ENCODE results near the gene MPP3.

DNA sequence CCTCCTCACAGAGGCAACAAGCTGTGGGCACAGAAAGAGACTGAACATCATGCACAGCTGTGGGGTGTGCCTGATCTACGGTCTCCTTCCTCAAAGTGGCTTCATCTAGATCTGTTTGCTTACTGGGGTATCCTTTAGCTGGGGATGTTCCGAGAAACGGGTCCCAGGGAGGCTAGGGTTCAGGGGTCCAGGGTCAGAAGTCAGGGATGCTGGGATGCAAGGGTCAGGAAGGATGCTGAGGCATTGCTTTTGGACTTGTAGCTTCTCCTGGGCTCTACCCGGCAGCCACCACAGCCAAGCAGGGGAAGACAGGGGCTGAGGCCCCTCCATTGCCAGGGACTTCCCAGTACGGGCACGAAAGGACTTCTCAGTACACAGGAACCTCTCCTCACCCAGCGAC, 20.6 kb upstream of the MPP3 start:
- TF ChIP-seq, protein P1, sequence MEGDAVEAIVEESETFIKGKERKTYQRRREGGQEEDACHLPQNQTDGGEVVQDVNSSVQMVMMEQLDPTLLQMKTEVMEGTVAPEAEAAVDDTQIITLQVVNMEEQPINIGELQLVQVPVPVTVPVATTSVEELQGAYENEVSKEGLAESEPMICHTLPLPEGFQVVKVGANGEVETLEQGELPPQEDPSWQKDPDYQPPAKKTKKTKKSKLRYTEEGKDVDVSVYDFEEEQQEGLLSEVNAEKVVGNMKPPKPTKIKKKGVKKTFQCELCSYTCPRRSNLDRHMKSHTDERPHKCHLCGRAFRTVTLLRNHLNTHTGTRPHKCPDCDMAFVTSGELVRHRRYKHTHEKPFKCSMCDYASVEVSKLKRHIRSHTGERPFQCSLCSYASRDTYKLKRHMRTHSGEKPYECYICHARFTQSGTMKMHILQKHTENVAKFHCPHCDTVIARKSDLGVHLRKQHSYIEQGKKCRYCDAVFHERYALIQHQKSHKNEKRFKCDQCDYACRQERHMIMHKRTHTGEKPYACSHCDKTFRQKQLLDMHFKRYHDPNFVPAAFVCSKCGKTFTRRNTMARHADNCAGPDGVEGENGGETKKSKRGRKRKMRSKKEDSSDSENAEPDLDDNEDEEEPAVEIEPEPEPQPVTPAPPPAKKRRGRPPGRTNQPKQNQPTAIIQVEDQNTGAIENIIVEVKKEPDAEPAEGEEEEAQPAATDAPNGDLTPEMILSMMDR (tag by site-specific recombination; IDR thresholded peaks at IDR 0.05): no peak
- TF ChIP-seq ZNF707 (tag by site-specific recombination; IDR thresholded peaks at IDR 0.05): no peak
- TF ChIP-seq TCF7L2 (IDR thresholded peaks at IDR 0.05; ENCODE audit: borderline replicate concordance, low read depth, low read length): no peak
